ENCODE data around the gene FAM81A.
A peak's percentile ranks its signal among the peaks of the same experiment; 100 is the strongest.

FAM81A gene

GRCh38 chr15:59443341-59444072 lies 5.5 kb downstream of the FAM81A start:
- H3K9ac ChIP-seq (ENCODE audit: low read length), result no peak overlapping the region
- peaks cover 0 to 2% of the 10 kb centered on the region in 2 experiments for H3K4me1 ChIP-seq (ENCODE audit: control insufficient read depth in 1 of 2, insufficient read depth in 2 of 2, low read length in 2 of 2)
- no peaks in the 10 kb centered on the region for H3K79me1 ChIP-seq (ENCODE audit: low read length)
- no peak overlapping the region for H2BK12ac ChIP-seq (ENCODE audit: low read length)
- H4K91ac ChIP-seq (ENCODE audit: low read depth, low read length), result no peak overlapping the region
- H3K27me3 ChIP-seq (ENCODE audit: insufficient read depth, low read length), result peaks cover 5% of the 10 kb centered on the region
- no peak overlapping the region for H3K4me2 ChIP-seq (ENCODE audit: low read length)
- no peaks in the 10 kb centered on the region for H3K36me3 ChIP-seq (ENCODE audit: control insufficient read depth in 1 of 2, insufficient read depth in 2 of 2, low read length in 2 of 2)
- no peak overlapping the region for H4K12ac ChIP-seq (ENCODE audit: low read depth, low read length)
- H3K9me3 ChIP-seq (ENCODE audit: insufficient read depth, low read depth, low read length), result peaks cover 6% of the 10 kb centered on the region
- no peak overlapping the region for H3K27ac ChIP-seq (ENCODE audit: low read depth, low read length)
- H3K4me3 ChIP-seq (ENCODE audit: low read depth, low read length), result no peak overlapping the region
- H4K8ac ChIP-seq (ENCODE audit: low read depth, low read length), result no peak overlapping the region
- no peak overlapping the region for H3K23ac ChIP-seq (ENCODE audit: low read length)
- no peak overlapping the region for H2AK5ac ChIP-seq (ENCODE audit: low read length)
- WGBS (ENCODE audit: extremely low coverage, insufficient coverage, insufficient read length), result no CpG with 5 or more reads among the region's 8 CpGs
- H3K14ac ChIP-seq (ENCODE audit: low read length), result no peak overlapping the region
- no peak overlapping the region for H3K4ac ChIP-seq (ENCODE audit: low read depth, low read length)
- no peak overlapping the region for H2AFZ ChIP-seq (ENCODE audit: insufficient read depth, low read length, poor library complexity)
- H3K79me2 ChIP-seq (ENCODE audit: control insufficient read depth, insufficient read depth, low read length, poor library complexity), result no peaks in the 10 kb centered on the region
- no peak overlapping the region for H2BK5ac ChIP-seq (ENCODE audit: low read depth, low read length, poor library complexity)
- no peak overlapping the region for H2BK120ac ChIP-seq (ENCODE audit: insufficient read depth, low read length, poor library complexity)
- peak; percentile 28 to 74 for DNase-seq
- no peak overlapping the region for H3K18ac ChIP-seq (ENCODE audit: low read length)

GRCh38 chr15:59444081-59444835 lies 6.3 kb downstream of the FAM81A start:
- no peak overlapping the region for H3K14ac ChIP-seq (ENCODE audit: low read length)
- H3K4ac ChIP-seq (ENCODE audit: low read depth, low read length), result no peak overlapping the region
- no peaks in the 10 kb centered on the region for H3K36me3 ChIP-seq (ENCODE audit: control insufficient read depth in 1 of 2, insufficient read depth in 2 of 2, low read length in 2 of 2)
- H2AFZ ChIP-seq (ENCODE audit: insufficient read depth, low read length, poor library complexity), result no peak overlapping the region
- H4K12ac ChIP-seq (ENCODE audit: low read depth, low read length), result no peak overlapping the region
- H2BK120ac ChIP-seq (ENCODE audit: insufficient read depth, low read length, poor library complexity), result no peak overlapping the region
- H3K79me1 ChIP-seq (ENCODE audit: low read length), result no peaks in the 10 kb centered on the region
- no peak overlapping the region for H4K8ac ChIP-seq (ENCODE audit: low read depth, low read length)
- H3K4me3 ChIP-seq (ENCODE audit: low read depth, low read length), result no peak overlapping the region
- H3K18ac ChIP-seq (ENCODE audit: low read length), result no peak overlapping the region
- H3K9ac ChIP-seq (ENCODE audit: low read length), result no peak overlapping the region
- WGBS (ENCODE audit: extremely low coverage, insufficient coverage, insufficient read length), result no CpG with 5 or more reads among the region's 11 CpGs
- H3K79me2 ChIP-seq (ENCODE audit: control insufficient read depth, insufficient read depth, low read length, poor library complexity), result no peaks in the 10 kb centered on the region
- no peak overlapping the region for H4K91ac ChIP-seq (ENCODE audit: low read depth, low read length)
- no peak overlapping the region for H2BK5ac ChIP-seq (ENCODE audit: low read depth, low read length, poor library complexity)
- H2AK5ac ChIP-seq (ENCODE audit: low read length), result no peak overlapping the region
- no peak overlapping the region for H3K27ac ChIP-seq (ENCODE audit: low read depth, low read length)
- peak in 1 of 2 donors; percentile 27 for DNase-seq
- H2BK12ac ChIP-seq (ENCODE audit: low read length), result no peak overlapping the region
- H3K23ac ChIP-seq (ENCODE audit: low read length), result no peak overlapping the region
- no peak overlapping the region for H3K4me2 ChIP-seq (ENCODE audit: low read length)
- peaks cover 0 to 2% of the 10 kb centered on the region in 2 experiments for H3K4me1 ChIP-seq (ENCODE audit: control insufficient read depth in 1 of 2, insufficient read depth in 2 of 2, low read length in 2 of 2)
- H3K9me3 ChIP-seq (ENCODE audit: insufficient read depth, low read depth, low read length), result peaks cover 4% of the 10 kb centered on the region
- no peaks in the 10 kb centered on the region for H3K27me3 ChIP-seq (ENCODE audit: insufficient read depth, low read length)

GRCh38 chr15:59444980-59445545 lies 7.1 kb downstream of the FAM81A start:
- Histone ChIP-seq H3K4me2 (ENCODE audit: low read length) (no peak overlapping the region), H3K4ac (ENCODE audit: low read depth, low read length) (no peak overlapping the region), H3K14ac (ENCODE audit: low read length) (no peak overlapping the region), H3K79me2 (ENCODE audit: control insufficient read depth, insufficient read depth, low read length, poor library complexity) (no peaks in the 10 kb centered on the region), H3K27me3 (ENCODE audit: insufficient read depth, low read length) (no peaks in the 10 kb centered on the region), H2BK5ac (ENCODE audit: low read depth, low read length, poor library complexity) (no peak overlapping the region), H2BK120ac (ENCODE audit: insufficient read depth, low read length, poor library complexity) (no peak overlapping the region), H3K79me1 (ENCODE audit: low read length) (no peaks in the 10 kb centered on the region), H3K9ac (ENCODE audit: low read length) (no peak overlapping the region), H4K8ac (ENCODE audit: low read depth, low read length) (no peak overlapping the region), H2BK12ac (ENCODE audit: low read length) (no peak overlapping the region), H2AFZ (ENCODE audit: insufficient read depth, low read length, poor library complexity) (no peak overlapping the region), H3K4me3 (ENCODE audit: low read depth, low read length) (peak overlapping the region; percentile 31), H3K36me3 (ENCODE audit: control insufficient read depth in 1 of 2, insufficient read depth in 2 of 2, low read length in 2 of 2) (no peaks in the 10 kb centered on the region), H4K91ac (ENCODE audit: low read depth, low read length) (no peak overlapping the region), H3K23ac (ENCODE audit: low read length) (no peak overlapping the region), H3K9me3 (ENCODE audit: insufficient read depth, low read depth, low read length) (peaks cover 4% of the 10 kb centered on the region), H3K27ac (ENCODE audit: low read depth, low read length) (no peak overlapping the region), H3K4me1 (ENCODE audit: control insufficient read depth in 1 of 2, insufficient read depth in 2 of 2, low read length in 2 of 2) (peaks cover 0 to 2% of the 10 kb centered on the region in 2 experiments), H4K12ac (ENCODE audit: low read depth, low read length) (no peak overlapping the region), H3K18ac (ENCODE audit: low read length) (no peak overlapping the region), H2AK5ac (ENCODE audit: low read length) (no peak overlapping the region)
- peak; percentile 33 to 79 for DNase-seq
- no CpG with 5 or more reads among the region's 11 CpGs for WGBS (ENCODE audit: extremely low coverage, insufficient coverage, insufficient read length)

- Histone ChIP-seq H3K4me1 (ENCODE audit: control insufficient read depth in 1 of 2, insufficient read depth in 2 of 2, low read length in 2 of 2) (peaks cover 0 to 2% of the 10 kb centered on the region in 2 experiments), H4K8ac (ENCODE audit: low read depth, low read length) (no peak overlapping the region), H2AK5ac (ENCODE audit: low read length) (no peak overlapping the region), H3K9me3 (ENCODE audit: insufficient read depth, low read depth, low read length) (peaks cover 4% of the 10 kb centered on the region), H3K79me2 (ENCODE audit: control insufficient read depth, insufficient read depth, low read length, poor library complexity) (no peaks in the 10 kb centered on the region), H3K18ac (ENCODE audit: low read length) (no peak overlapping the region), H3K23ac (ENCODE audit: low read length) (no peak overlapping the region), H3K4me2 (ENCODE audit: low read length) (no peak overlapping the region), H3K79me1 (ENCODE audit: low read length) (no peaks in the 10 kb centered on the region), H3K9ac (ENCODE audit: low read length) (no peak overlapping the region), H3K36me3 (ENCODE audit: control insufficient read depth in 1 of 2, insufficient read depth in 2 of 2, low read length in 2 of 2) (no peaks in the 10 kb centered on the region), H3K27me3 (ENCODE audit: insufficient read depth, low read length) (no peaks in the 10 kb centered on the region), H2AFZ (ENCODE audit: insufficient read depth, low read length, poor library complexity) (no peak overlapping the region), H2BK12ac (ENCODE audit: low read length) (no peak overlapping the region), H3K14ac (ENCODE audit: low read length) (no peak overlapping the region), H2BK120ac (ENCODE audit: insufficient read depth, low read length, poor library complexity) (no peak overlapping the region), H3K4me3 (ENCODE audit: low read depth, low read length) (no peak overlapping the region), H2BK5ac (ENCODE audit: low read depth, low read length, poor library complexity) (no peak overlapping the region), H4K91ac (ENCODE audit: low read depth, low read length) (no peak overlapping the region), H3K27ac (ENCODE audit: low read depth, low read length) (no peak overlapping the region), H3K4ac (ENCODE audit: low read depth, low read length) (no peak overlapping the region), H4K12ac (ENCODE audit: low read depth, low read length) (no peak overlapping the region)
- DNase-seq, result no peak
- WGBS (ENCODE audit: extremely low coverage, insufficient coverage, insufficient read length), result no CpG with 5 or more reads among the region's 3 CpGs
Observed at GRCh38 chr15:59446232-59446957, 8.4 kb downstream of the FAM81A start.
